Measurements from ENCODE around the gene SQSTM1. TPM values are rescaled to one million over a fixed set of nuclear protein-coding genes. Genes with fewer than 3 reads are reported as not detected.

The SQSTM1 gene
- 229 TPM for total RNA-seq

GRCh38 chr5:179820483-179821297 lies at the start of gene SQSTM1:
Gene SQSTM1 (plus strand): TSS chr5:179820905. CDS start chr5:179820937, 32 bp downstream.
- H3K4me3 ChIP-seq (ENCODE audit: low read length), result peak within 1 kb of the TSS; percentile 96
- H3K27me3 ChIP-seq (ENCODE audit: insufficient read depth, low read length), result no peaks in the 10 kb centered on the region
- H3K4me1 ChIP-seq (ENCODE audit: insufficient read depth, low read length), result peaks cover 57% of the 10 kb centered on the region
- H3K9me3 ChIP-seq (ENCODE audit: low read depth, low read length), result no peaks in the 10 kb centered on the region

GRCh38 chr5:179771311-179771895 lies 49.3 kb upstream of the SQSTM1 start:
- Histone ChIP-seq H3K27me3 (ENCODE audit: insufficient read depth, low read length) (no peaks in the 10 kb centered on the region), H3K4me1 (ENCODE audit: insufficient read depth, low read length) (peaks cover 71% of the 10 kb centered on the region), H3K9me3 (ENCODE audit: low read depth, low read length) (no peaks in the 10 kb centered on the region), H3K4me3 (ENCODE audit: low read length) (no peak overlapping the region)

GRCh38 chr5:179772351-179772750 lies 48.4 kb upstream of the SQSTM1 start:
- Histone ChIP-seq H3K4me1 (ENCODE audit: insufficient read depth, low read length) (peaks cover 67% of the 10 kb centered on the region), H3K27me3 (ENCODE audit: insufficient read depth, low read length) (no peaks in the 10 kb centered on the region), H3K4me3 (ENCODE audit: low read length) (no peak overlapping the region)

GRCh38 chr5:179773686-179774040 lies 47.0 kb upstream of the SQSTM1 start:
- Histone ChIP-seq H3K27me3 (ENCODE audit: insufficient read depth, low read length) (no peaks in the 10 kb centered on the region), H3K4me1 (ENCODE audit: insufficient read depth, low read length) (peaks cover 72% of the 10 kb centered on the region), H3K4me3 (ENCODE audit: low read length) (no peak overlapping the region), H3K9me3 (ENCODE audit: low read depth, low read length) (no peaks in the 10 kb centered on the region)

More at GRCh38 chr5:179772351-179772750, 48.4 kb upstream of the SQSTM1 start:
- no peaks in the 10 kb centered on the region for H3K9me3 ChIP-seq (ENCODE audit: low read depth, low read length)

GRCh38 chr5:179774442-179774841 lies 46.3 kb upstream of the SQSTM1 start:
- no peaks in the 10 kb centered on the region for H3K9me3 ChIP-seq (ENCODE audit: low read depth, low read length)
- no peaks in the 10 kb centered on the region for H3K27me3 ChIP-seq (ENCODE audit: insufficient read depth, low read length)
- no peak overlapping the region for H3K4me3 ChIP-seq (ENCODE audit: low read length)
- peaks cover 72% of the 10 kb centered on the region for H3K4me1 ChIP-seq (ENCODE audit: insufficient read depth, low read length)

GRCh38 chr5:179776411-179776938 lies 44.2 kb upstream of the SQSTM1 start:
- no peaks in the 10 kb centered on the region for H3K27me3 ChIP-seq (ENCODE audit: insufficient read depth, low read length)
- no peaks in the 10 kb centered on the region for H3K9me3 ChIP-seq (ENCODE audit: low read depth, low read length)
- peaks cover 71% of the 10 kb centered on the region for H3K4me1 ChIP-seq (ENCODE audit: insufficient read depth, low read length)
- no peak overlapping the region for H3K4me3 ChIP-seq (ENCODE audit: low read length)

- H3K4me3 ChIP-seq (ENCODE audit: low read length), result no peak overlapping the region
- no peaks in the 10 kb centered on the region for H3K27me3 ChIP-seq (ENCODE audit: insufficient read depth, low read length)
- H3K4me1 ChIP-seq (ENCODE audit: insufficient read depth, low read length), result peaks cover 62% of the 10 kb centered on the region
Observed at GRCh38 chr5:179777456-179777855, 43.2 kb upstream of the SQSTM1 start.

GRCh38 chr5:179777909-179778308 lies 42.8 kb upstream of the SQSTM1 start:
- no peaks in the 10 kb centered on the region for H3K9me3 ChIP-seq (ENCODE audit: low read depth, low read length)
- H3K4me3 ChIP-seq (ENCODE audit: low read length), result no peak overlapping the region
- peaks cover 58% of the 10 kb centered on the region for H3K4me1 ChIP-seq (ENCODE audit: insufficient read depth, low read length)
- no peaks in the 10 kb centered on the region for H3K27me3 ChIP-seq (ENCODE audit: insufficient read depth, low read length)

More at GRCh38 chr5:179777456-179777855, 43.2 kb upstream of the SQSTM1 start:
- H3K9me3 ChIP-seq (ENCODE audit: low read depth, low read length), result no peaks in the 10 kb centered on the region

- Histone ChIP-seq H3K4me1 (ENCODE audit: insufficient read depth, low read length) (peaks cover 58% of the 10 kb centered on the region), H3K9me3 (ENCODE audit: low read depth, low read length) (no peaks in the 10 kb centered on the region), H3K4me3 (ENCODE audit: low read length) (no peak overlapping the region)
Observed at GRCh38 chr5:179778591-179778990, 42.1 kb upstream of the SQSTM1 start.

GRCh38 chr5:179779826-179780225 lies 40.9 kb upstream of the SQSTM1 start:
- no peak overlapping the region for H3K4me3 ChIP-seq (ENCODE audit: low read length)
- H3K9me3 ChIP-seq (ENCODE audit: low read depth, low read length), result no peaks in the 10 kb centered on the region
- H3K4me1 ChIP-seq (ENCODE audit: insufficient read depth, low read length), result peaks cover 58% of the 10 kb centered on the region
- H3K27me3 ChIP-seq (ENCODE audit: insufficient read depth, low read length), result no peaks in the 10 kb centered on the region

More at GRCh38 chr5:179778591-179778990, 42.1 kb upstream of the SQSTM1 start:
- no peaks in the 10 kb centered on the region for H3K27me3 ChIP-seq (ENCODE audit: insufficient read depth, low read length)

- Histone ChIP-seq H3K27me3 (ENCODE audit: insufficient read depth, low read length) (no peaks in the 10 kb centered on the region), H3K4me1 (ENCODE audit: insufficient read depth, low read length) (peaks cover 56% of the 10 kb centered on the region), H3K4me3 (ENCODE audit: low read length) (no peak overlapping the region), H3K9me3 (ENCODE audit: low read depth, low read length) (no peaks in the 10 kb centered on the region)
Observed at GRCh38 chr5:179780362-179780761, 40.3 kb upstream of the SQSTM1 start.

GRCh38 chr5:179781846-179782245 lies 38.9 kb upstream of the SQSTM1 start:
- Histone ChIP-seq H3K4me3 (ENCODE audit: low read length) (no peak overlapping the region), H3K9me3 (ENCODE audit: low read depth, low read length) (no peaks in the 10 kb centered on the region), H3K27me3 (ENCODE audit: insufficient read depth, low read length) (no peaks in the 10 kb centered on the region), H3K4me1 (ENCODE audit: insufficient read depth, low read length) (peaks cover 44% of the 10 kb centered on the region)

- Histone ChIP-seq H3K4me3 (ENCODE audit: low read length) (no peak overlapping the region), H3K9me3 (ENCODE audit: low read depth, low read length) (no peaks in the 10 kb centered on the region), H3K4me1 (ENCODE audit: insufficient read depth, low read length) (peaks cover 34% of the 10 kb centered on the region), H3K27me3 (ENCODE audit: insufficient read depth, low read length) (no peaks in the 10 kb centered on the region)
Observed at GRCh38 chr5:179783128-179783527, 37.6 kb upstream of the SQSTM1 start.

- no peaks in the 10 kb centered on the region for H3K27me3 ChIP-seq (ENCODE audit: insufficient read depth, low read length)
- H3K4me1 ChIP-seq (ENCODE audit: insufficient read depth, low read length), result peaks cover 3% of the 10 kb centered on the region
- H3K9me3 ChIP-seq (ENCODE audit: low read depth, low read length), result no peaks in the 10 kb centered on the region
- H3K4me3 ChIP-seq (ENCODE audit: low read length), result no peak overlapping the region
Observed at GRCh38 chr5:179786861-179787260, 33.8 kb upstream of the SQSTM1 start.

GRCh38 chr5:179788193-179788854 lies 32.4 kb upstream of the SQSTM1 start:
- H3K4me1 ChIP-seq (ENCODE audit: insufficient read depth, low read length), result peaks cover 16% of the 10 kb centered on the region
- no peaks in the 10 kb centered on the region for H3K27me3 ChIP-seq (ENCODE audit: insufficient read depth, low read length)
- no peaks in the 10 kb centered on the region for H3K9me3 ChIP-seq (ENCODE audit: low read depth, low read length)
- H3K4me3 ChIP-seq (ENCODE audit: low read length), result no peak overlapping the region

Data from mononuclear cell (primary cell).